GM19351 (cell line): ENCODE data around the gene TEX261.

ENCODE experiments used
- ATAC-seq: cut with Tn5 transposase; IDR thresholded peaks from one replicate; pipeline ENCODE4 v1.9.1; 2021; ENCODE audit warnings: mild to moderate bottlenecking, moderate library complexity; ENCODE audit not compliant: unreplicated experiment

The TEX261 gene

DNA sequence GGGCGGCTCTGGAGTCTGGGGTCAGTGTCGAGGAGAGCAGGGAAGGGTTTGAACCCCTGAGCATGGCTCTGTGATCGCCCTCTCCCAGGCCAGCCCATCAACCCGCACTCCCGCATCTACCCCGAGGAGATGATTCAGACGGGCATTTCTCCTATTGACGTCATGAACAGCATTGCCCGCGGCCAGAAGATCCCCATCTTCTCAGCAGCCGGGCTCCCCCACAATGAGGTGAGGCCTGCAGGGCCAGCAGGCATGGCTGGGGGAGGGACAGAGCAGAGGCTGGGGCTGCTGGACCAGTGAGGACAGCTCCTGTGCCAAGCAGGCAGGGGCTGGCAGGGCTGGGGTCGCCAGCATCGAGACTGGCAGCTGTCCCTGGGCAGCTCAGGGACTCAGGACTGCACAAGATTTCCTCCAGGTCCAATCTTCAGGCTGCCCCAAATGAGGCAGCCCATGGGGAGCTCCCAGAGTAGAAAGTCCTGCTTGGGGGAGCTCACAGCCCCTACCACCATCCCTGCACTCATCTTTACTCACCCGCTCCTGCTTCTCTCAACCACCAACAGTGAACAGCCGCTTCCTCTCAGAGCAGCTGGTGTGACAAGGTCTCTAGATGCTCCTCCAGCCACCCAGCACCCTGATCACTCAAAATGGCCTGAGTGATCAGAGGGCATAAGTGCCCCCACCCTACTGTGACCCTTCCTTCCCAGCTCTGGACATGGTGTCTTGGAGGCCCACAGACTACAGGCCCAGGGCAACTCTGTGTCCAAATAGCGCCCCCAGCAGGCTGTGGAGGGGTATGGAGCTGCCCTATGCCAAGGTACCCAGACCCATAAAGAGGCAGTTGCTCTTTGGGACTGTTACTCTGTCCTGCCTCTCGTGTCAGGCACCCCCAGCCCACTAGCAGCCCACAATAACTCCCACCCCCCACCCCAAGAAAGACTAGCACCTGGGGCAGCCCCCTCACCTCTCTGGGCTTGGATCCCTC is 34.5 kb downstream of the TEX261 start:
- no peak for ATAC-seq

DNA sequence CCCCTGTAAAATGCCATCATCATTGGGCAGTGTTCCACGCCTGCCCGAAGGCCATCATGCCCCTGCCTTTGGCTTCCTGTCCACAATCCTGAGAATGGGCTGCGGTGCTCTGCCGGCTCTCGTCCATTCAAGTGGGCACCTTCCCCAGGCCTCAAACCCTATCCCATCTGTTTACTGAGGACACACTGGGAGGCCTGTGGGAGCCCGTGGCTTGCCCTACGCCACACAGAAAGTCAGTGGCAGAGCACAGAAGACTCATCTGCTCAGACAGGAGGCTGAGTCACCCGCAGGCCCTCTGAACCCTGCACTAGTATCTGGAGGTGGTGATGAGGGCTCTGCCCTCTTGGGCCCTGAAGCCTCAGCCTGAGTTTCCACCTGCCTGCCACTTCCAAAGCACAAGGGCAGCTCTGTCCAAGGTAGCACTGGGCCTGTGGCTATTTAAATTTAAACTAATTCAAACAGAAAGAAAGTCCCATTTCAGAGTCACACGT is 35.4 kb downstream of the TEX261 start:
- no peak for ATAC-seq

DNA sequence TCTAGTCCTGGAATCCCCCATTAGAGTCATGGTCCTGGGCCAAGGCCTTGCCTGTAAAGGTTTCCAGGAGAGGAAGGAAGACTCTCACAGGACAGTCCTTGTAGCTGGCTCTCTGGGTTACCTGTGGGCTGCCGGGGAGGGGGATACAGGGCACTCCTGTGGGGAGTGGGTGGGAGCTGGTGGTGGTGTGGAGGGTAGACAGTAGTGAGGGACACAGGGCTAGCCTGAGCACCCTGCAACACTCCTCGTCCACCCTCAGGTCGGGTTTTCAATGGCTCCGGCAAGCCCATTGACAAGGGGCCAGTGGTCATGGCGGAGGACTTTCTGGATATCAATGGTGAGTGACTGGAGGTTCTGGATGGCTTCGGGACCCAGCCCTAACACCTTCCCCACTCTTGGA is 35.9 kb downstream of the TEX261 start:
- no peak for ATAC-seq

DNA sequence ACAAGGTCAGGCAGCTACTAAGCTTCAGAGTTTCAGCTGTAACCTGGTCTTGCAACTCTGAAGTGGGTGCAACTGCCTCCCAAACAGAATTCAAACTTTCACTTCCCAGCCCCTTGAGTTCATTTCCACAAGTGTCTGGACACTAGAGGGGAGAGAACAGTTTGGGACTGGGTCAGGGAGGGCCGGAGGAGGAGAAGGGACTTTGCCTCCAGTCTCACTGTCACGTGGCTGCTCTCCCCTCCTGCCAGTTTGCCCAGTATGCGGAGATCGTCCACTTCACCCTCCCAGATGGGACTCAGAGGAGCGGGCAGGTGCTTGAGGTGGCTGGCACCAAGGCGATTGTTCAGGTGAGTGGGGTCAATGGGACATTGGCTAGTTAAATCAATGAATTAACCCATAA is 36.9 kb downstream of the TEX261 start:
- no peak for ATAC-seq

DNA sequence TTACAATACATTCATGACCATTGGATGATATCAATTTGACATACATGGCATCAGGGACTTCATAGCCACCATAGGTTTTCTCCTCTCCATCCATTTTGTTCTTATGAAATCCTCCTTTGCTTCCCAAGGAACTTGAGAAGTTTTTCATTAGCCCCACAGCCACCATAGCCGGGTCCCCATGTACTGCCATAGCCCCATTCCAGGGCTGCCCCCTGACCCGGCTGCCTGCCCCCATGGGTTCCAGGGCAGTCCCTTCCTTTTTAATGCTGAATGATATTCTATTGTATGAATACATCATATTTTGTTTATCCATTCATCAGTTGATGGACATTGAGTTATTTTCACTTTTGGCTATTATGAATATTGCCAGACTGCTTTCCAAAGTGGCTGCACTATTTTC is 38.5 kb downstream of the TEX261 start:
- ATAC-seq: no peak

DNA sequence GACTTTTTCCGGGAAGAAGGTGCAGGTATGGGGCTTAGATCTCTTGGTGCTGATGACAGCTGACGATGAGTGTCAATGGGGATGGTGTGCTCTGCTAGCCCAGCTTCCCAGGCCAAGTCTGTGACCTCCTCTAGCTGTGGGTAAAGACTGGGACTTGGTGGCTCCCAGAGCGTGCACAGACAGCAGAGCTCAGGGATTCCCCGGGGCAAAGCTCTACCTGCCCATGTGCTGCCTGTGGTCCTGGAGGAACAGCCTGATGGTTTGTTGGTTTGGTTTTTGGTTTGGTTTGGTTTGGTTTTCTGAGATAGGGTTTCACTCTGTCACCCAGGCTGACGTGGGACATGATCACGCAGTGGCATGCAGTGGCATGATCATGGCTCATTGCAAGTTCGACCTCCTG is 39.8 kb downstream of the TEX261 start:
- ATAC-seq: no peak

DNA sequence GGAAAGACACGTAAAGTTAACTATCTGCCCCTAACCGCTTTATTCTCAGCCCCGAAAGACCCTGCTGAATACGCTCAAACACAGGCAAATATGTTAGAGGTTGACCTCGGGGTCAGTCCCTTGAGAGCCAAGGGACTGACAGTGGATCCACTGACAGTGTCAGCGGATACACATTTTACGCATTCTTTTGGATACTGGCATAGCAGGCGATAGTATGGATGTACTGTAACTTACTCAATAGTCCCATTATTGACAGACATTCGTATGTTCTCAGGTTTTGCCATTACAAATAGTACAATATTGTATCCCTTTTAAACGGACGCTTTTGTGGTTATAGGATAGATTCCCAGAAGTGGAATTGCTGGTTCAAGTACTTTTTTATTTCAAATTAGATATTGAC is 45.6 kb downstream of the TEX261 start:
- no peak for ATAC-seq

DNA sequence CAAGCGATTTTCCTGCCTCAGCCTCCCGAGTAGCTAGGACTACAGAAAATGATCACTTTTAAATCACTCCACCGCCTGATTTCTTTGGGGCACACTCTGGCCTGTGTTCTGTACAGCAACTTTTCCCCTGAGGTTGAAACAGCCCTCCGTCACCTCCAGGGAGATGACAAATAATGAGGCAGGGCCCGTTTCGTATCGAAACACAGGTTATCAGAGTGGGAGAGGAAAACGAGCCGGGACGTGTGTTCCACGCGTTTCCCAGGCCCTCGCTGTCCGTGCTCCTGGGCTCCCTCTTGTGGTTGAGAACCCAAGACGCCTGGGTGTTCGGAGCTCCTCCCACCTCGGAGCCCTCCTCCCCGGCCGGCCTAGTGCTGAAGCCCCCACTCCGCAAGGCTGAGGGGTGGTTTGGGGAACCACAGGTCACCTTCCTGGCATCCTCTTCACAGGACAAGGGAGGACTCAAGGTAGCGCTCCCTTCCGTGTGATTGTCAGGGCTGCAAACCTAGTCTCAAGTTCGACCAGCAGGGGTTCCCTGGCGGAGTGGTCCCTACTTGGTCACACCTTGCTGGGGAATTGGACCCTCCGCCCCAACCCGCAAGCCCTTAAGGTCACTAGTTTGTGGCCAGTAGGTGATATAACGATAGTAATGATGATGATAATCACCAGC is 46.2 kb downstream of the TEX261 start:
- ATAC-seq: peak; percentile 82

DNA sequence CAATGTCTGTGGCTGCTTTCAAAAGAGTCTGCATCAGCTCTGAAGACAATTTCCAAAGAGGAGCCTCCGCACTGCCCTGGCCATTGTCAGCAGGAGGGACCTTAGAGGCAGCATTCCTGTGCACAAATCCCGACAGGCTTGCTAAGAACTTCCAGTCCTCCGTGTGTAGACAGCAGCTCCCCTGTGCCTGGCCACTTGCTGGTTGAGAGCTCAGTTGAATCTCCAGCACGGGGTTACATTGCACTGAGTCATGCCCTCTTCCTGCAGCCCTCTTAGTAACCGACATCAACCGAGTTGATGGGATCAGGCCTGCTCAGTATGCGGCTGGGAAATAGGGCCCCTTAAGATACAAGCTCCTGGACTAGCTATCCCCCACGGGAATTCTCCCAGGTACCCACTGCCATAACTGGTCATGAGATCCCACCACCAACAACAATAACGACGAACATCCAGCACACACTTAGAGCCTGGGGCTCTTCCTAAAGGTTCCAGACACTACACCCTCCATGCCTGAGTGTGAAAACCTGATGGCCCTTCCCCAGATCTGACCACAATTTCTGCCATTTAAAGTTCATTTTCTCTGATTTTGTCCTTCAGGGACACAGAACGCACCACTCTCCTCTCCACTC is 47.0 kb downstream of the TEX261 start:
- ATAC-seq: no peak

DNA sequence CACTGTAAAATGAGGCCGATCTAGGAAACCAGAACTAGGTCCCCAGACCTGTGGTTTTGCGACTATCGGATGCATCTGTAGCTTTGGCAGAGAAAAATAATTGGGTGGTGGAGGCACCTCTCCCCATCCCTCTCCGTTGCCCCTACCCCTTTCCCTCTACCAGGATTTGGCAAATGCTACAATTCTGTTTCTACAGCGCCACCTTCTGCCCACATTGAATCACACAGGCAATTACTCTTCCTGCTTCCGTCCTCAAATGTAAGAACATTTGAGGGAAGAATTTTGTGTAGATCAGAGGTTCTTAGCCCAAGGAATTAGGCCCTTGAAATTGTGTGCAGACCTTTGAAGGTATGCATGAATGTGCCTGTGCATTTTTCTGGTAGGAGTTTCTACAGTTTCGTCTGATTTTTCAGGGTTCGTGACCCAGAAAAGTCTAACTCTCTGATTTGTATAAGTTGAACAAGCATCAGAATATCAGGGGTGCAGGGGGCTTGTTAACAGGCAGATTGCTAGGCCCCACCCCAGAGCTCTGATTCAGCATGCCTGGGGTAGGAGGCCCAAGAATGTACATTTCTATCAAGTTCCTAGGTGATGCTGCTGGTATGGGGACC is 47.7 kb downstream of the TEX261 start:
- no peak for ATAC-seq

DNA sequence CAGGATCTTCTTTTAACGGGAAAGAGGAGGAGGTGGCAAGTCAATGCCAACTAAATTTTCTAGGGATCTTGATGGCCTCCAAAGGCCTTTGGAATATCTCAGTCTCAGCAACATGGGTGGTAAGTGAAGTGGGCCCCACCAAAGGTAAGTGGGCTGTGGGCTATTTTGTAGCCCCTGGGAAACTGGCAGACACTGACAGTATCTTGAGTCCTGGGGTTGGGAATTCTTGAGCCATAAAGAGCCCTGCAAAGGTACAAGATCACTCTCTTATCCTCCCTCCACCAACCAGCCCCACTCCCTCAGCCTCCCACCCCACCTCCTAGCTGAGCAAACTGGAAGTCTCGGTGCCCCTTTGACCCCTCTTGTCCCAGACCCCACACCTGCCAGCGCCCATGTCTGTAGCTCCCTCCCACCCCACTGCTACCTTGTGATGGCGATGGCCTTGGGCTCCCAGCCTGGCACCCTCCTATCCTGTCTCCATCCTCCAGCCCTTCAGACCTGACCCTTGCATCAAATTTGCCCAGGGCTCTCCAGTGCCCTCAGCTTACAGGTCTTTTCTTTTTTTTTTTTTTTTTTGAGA is 50.5 kb downstream of the TEX261 start:
- ATAC-seq: no peak

DNA sequence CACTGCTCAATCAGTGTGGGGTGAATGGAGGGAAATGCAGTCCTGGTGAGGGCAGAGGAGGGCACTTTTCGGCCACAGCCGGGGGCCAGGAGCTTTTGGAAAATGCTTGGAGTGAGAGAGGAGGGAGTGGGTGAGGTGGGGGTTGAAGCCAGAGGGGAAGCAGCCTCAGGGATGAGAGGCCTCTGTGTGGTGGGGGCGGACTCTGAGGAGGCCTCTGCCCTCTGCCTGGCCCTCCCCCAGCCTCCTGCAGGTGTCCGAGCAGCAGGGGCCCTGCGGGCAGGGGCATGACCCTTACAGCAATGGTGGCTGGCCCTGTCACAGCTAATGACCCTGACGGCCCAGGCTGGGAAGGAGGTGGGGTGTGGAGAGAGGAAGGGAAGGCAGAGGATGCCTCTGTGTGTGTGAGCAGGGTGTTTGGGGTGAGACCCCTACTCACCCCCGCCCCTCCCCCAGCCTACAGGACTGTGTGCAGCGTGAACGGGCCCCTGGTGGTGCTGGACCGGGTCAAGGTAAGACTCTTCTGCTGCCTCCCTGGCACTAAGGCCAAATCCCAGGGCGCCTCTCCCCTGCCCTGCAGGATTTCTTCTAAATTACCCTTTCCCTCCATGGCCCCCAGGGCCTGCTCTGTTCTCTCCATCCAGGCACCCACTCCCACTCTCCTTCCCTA is 51.3 kb downstream of the TEX261 start:
- ATAC-seq: no peak

DNA sequence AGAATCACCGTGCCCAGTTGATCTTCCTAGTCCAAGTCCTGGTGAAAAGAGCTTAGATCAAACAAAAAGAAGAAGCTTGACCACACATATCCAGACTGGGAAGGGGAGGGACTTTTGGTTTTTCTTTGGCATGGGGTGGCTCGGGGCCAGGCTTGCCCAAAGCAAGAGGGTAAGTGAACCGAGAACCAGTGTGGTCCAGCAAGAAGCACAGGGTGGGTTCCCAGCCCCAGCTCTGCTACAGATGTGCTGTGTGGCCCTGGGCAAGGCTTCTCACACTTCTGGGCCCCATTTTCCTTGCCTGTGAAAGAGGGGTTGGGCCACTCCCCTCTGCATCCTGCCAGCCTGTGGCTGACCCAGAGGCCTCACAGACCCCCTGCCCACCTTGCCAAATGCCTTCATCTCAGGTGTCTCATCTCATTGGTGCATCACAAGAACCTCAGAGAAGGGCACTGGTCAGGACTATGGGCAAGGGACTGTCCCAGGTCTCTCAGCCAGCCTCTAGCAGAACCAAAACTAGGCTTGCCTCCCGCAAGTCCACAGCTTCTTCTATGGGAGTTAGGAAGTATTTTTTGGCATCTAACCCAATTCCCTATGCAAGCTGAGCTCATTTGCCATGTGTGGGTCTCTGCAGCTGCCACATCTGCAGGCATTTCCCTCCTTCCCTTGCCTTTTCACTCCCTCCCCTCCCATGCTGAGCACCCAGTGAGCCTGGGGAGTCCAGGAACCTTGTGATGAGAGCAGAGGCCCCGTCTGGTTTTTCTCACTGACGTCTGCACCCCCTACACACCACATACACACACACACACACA is 52.1 kb downstream of the TEX261 start:
- no peak for ATAC-seq

DNA sequence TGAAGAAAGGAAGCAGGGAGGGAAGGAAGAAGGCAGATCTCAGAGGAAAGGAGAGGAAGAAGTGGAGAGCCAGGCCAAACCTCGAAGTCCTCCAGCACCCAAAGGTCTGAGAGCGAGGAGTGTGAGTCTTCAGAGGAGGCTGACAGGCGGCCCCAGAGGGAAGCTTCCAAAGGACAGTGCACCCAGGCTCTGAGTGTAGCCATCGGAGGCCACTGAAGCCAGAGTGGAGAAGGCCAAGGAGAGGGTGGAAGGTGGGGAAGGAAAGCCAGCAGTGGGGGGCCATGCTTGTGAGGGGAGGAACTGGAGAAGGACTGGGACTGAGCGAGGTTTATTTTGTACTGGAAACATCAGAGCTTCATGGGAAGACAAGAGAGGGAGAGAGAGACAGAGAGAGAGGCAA is 53.0 kb downstream of the TEX261 start:
- ATAC-seq: no peak

DNA sequence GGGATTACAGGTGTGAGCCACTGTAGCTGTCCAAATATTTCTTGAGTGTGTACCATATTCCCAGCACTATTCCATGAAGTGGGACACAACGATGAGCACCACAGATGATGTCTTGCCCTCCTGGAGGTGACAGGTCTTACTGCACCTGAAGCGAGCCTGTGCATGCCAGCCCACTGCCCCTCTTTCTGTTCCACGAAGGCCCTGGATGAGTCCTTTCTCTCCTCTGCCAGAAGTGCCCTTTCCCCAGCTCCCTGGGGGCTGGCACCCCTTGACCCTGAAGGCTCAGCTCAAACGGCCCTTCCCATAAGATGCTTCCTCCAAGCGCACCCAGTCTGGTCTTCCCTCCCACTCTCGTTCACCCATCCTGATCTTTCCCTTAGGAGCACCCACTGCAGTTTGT is 53.5 kb downstream of the TEX261 start:
- ATAC-seq: no peak

DNA sequence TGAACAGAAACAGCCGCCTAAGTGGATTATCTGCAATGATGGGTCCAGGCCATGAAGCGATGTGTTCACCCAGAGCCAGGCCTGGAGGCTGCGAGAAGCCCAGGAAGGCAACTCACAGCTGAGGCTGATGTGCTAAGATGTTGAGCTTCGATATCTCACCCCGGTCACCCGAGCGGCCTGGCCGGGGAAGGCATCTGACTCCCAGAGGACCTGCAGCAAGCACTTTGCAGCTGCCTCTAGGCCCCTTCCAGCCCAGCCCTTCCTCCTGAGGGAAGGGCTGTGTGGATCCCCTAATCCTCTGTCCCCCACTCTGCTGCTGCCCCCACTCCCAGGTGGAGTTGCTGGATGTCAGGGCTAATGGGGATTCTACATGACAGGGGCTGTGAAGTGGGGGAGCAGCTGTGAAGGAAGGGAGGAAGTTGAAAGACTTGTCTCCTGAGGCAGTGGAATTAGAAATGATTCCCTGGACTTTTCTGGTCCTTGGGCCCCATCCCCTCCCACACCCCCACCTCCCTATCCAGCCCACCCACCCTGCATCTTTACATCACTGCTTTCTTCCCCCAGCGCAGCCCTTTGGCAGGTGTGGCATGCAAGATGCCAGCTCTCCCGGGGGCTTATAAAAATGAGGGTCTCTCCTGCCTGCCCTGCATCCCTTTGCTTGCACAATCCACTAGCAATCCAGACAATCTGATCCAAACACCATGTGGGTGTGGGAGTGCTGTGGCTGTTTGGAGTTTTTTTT is 54.7 kb downstream of the TEX261 start:
- no peak for ATAC-seq

DNA sequence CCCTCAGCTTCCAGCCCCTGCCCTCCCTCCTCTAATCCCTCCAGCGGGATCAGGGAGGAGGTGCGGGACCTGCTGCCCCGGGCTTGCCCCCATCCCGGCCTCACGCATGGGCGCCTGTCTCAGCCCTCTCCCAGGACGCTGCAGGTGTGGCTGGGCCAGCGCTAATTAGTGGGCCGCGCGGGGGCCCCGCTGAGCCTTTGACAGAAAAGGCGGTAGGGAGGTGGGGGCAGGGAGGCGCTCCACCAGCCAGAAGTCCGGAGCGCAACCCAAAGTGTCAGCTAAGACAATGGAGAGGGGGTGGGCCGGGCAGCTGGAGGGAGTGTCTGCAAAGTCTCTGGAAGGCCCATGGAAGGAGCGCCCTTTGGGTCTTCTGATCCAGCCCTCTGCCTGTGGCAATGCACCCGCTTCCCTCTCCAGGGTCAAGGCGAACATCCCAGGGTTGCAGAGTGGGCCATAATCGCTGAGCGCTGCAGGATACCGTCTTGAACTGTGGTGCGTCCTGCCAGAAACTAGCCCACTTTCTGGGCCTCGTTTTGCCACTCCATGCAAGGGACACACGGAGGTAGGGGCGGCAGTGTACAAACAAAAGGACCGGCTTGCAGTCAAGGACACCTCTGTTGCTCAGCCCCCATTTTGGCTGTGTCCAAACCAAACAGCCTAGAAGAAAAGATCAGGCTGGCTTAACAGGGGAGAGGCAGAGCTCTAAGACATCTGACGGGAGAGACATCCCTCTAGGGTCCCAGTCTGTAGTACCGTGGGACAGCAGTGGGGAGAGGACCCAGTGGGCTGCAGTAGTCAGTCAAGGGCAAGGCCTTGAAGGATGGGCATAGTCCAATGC is 55.5 kb downstream of the TEX261 start:
- ATAC-seq: no peak

DNA sequence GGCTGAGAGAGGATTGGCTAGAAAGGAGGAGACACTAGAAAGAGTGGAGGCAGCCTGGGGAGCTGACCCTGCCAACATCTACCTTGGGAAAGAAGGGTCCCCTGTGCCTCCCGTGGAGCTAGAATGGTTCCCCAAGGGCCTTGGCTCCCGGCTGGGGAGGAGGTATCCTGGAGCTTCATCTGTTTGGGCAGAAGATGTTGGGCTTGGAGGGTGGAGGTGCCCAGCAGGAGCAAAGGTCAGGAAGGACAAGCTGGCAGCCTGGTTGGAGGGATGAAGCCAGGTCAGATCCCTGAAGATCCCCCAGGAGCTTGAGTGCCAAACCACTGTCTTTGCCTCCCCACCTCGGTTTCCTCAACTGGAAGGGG is 56.1 kb downstream of the TEX261 start:
- ATAC-seq: no peak
